Upper lobe of right lung (tissue), 1 donor: Measurements from ENCODE around the gene ARSI. TPM values are rescaled to one million over a fixed set of nuclear protein-coding genes. Genes with fewer than 3 reads are reported as not detected.
"Not testable (repeated sequence)": the region's sequence is repeated elsewhere in the genome, so short reads cannot be mapped to it uniquely, and the experiment has no call there.

ENCODE experiments used
- ATAC-seq: fragments of 200-7000 bp; cut with Tn5 transposase; one replicate; pipeline ENCODE4 v1.9.1; 2020; ENCODE audit warnings: mild to moderate bottlenecking, moderate library complexity
- DNase-seq: peaks from one replicate; pipeline ENCODE4 v3.0.0-alpha.2; 2020
- H3K27ac ChIP-seq: fragments of 200-600 bp; one replicate; pipeline ENCODE4 v1.8.0; 2022
- H3K27me3 ChIP-seq: fragments of 200-600 bp; one replicate; pipeline ENCODE4 v1.8.0; 2022; ENCODE audit warnings: mild to moderate bottlenecking
- H3K36me3 ChIP-seq: fragments of 200-600 bp; one replicate; pipeline ENCODE4 v1.8.0; 2022
- H3K4me1 ChIP-seq: fragments of 200-600 bp; one replicate; pipeline ENCODE4 v1.8.0; 2022
- H3K4me3 ChIP-seq: fragments of 200-600 bp; one replicate; pipeline ENCODE4 v1.8.0; 2022; ENCODE audit warnings: mild to moderate bottlenecking
- H3K9me3 ChIP-seq: fragments of 200-600 bp; one replicate; pipeline ENCODE4 v1.8.0; 2022
- CTCF ChIP-seq: fragments of 200-600 bp; IDR thresholded peaks from one replicate; pipeline ENCODE4 v1.8.0; 2022; ENCODE audit warnings: antibody characterized with exemption
- intact Hi-C: fragments of 100-400 bp; cut with DNase I; formaldehyde crosslinking; loops from one replicate; pipeline ENCODE4 v1.11.0; 2022
- total RNA-seq: library from RNA; stranded (reverse); fragmentation: NEBNext Ultra II Directional; extraction: Animal tissue kit (Norgen Biotek cat#: 25700); gene quantifications from one replicate; pipeline ENCODE4 v1.2.1, GENCODE V29; 2021
- donor health status: DM: no; HTN: yes; CAD: no; lungs with severe emphysema.

ARSI gene
- total RNA-seq, 1 donor from 2014 or later: 4.0 TPM

DNA sequence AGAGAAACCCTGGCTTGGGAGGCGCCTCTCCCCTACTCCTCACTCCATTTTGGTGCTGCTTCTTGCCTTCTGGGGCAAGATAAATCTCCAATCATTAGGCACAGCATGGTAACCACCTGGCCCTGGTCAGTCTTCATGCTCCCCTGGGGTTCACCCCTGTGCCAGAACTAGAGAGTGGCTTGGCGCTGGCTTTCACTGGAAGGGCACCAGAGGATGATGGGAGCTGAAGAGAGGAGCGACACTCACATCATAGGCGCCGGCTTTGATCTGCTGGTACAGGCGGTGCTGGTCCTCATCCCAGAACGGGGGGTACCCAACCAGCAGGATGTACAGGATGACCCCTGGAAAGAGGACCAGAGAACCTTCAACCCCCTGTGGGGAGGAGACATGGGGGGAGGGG is 51.2 kb downstream of the ARSI start:
- no peaks in the 10 kb centered on the region for H3K4me1 ChIP-seq
- H3K36me3 ChIP-seq: no peaks in the 10 kb centered on the region
- H3K27ac ChIP-seq: no peak overlapping the region
- intact Hi-C loops: no loop called here
- H3K9me3 ChIP-seq: no peaks in the 10 kb centered on the region
- H3K27me3 ChIP-seq: no peaks in the 10 kb centered on the region
- no peak for ATAC-seq
- no peak overlapping the region for H3K4me3 ChIP-seq
- DNase-seq: no peak
- TF ChIP-seq CTCF: no peak

- no peaks in the 10 kb centered on the region for H3K27me3 ChIP-seq
- no peak overlapping the region for H3K27ac ChIP-seq
- TF ChIP-seq CTCF: no peak
- H3K4me1 ChIP-seq: peaks cover 5% of the 10 kb centered on the region
- H3K9me3 ChIP-seq: no peaks in the 10 kb centered on the region
- ATAC-seq (no peak), DNase-seq (no peak)
- no peaks in the 10 kb centered on the region for H3K36me3 ChIP-seq
- intact Hi-C loops: no loop called here
- H3K4me3 ChIP-seq: no peak overlapping the region
Observed at GRCh38 chr5:150249744-150250143, 53.0 kb downstream of the ARSI start.

GRCh38 chr5:150248946-150249345 is 53.8 kb downstream of the ARSI start:
- intact Hi-C loops: no loop called here
- H3K4me3 ChIP-seq: no peak overlapping the region
- no peak for TF ChIP-seq CTCF
- DNase-seq (no peak), ATAC-seq (no peak)
- H3K27ac ChIP-seq: no peak overlapping the region
- no peaks in the 10 kb centered on the region for H3K9me3 ChIP-seq
- H3K36me3 ChIP-seq: no peaks in the 10 kb centered on the region
- H3K27me3 ChIP-seq: no peaks in the 10 kb centered on the region
- H3K4me1 ChIP-seq: peaks cover 5% of the 10 kb centered on the region

DNA sequence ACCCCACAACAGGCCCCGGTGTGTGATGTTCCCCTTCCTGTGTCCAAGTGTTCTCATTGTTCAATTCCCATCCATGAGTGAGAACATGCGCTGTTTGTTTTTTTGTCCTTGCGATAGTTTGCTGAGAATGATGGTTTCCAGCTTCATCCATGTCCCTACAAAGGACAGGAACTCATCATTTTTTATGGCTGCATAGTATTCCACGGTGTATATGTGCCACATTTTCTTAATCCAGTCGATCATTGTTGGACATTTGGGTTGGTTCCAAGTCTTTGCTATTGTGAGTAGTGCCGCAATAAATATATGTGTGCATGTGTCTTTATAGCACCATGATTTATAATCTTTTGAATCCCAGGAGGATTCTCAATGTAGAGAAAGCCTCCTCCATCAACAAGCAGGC is 54.2 kb downstream of the ARSI start:
- H3K4me1 ChIP-seq, ATAC-seq, H3K9me3 ChIP-seq, H3K4me3 ChIP-seq, H3K27me3 ChIP-seq, H3K27ac ChIP-seq, H3K36me3 ChIP-seq, intact Hi-C loops, DNase-seq: not testable (repeated sequence)

DNA sequence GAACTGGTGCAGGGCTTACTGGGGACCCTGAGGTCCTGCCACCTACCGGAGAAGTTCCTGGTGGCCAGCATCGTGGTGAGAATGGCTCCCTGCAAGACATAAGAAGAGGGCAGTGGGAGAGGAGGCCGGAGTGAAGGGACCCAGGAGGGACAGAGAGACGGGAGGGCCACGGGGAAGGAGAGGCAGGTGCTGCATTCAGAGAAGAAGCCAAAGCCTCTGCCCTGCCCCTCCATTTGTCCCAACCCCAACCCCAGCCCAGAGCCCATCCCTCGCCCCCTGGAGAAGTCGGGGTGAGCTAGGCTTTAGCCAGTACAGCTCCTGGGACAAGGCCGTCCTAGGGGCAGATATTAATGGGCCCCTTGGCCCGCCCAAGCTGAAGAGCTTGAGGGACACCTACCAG is 55.0 kb downstream of the ARSI start:
- ATAC-seq (no peak), DNase-seq (no peak)
- no peaks in the 10 kb centered on the region for H3K36me3 ChIP-seq
- no peak overlapping the region for H3K4me3 ChIP-seq
- intact Hi-C loops: no loop called here
- H3K9me3 ChIP-seq: no peaks in the 10 kb centered on the region
- no peak for TF ChIP-seq CTCF
- peaks cover 5% of the 10 kb centered on the region for H3K4me1 ChIP-seq
- no peaks in the 10 kb centered on the region for H3K27me3 ChIP-seq
- H3K27ac ChIP-seq: no peak overlapping the region

DNA sequence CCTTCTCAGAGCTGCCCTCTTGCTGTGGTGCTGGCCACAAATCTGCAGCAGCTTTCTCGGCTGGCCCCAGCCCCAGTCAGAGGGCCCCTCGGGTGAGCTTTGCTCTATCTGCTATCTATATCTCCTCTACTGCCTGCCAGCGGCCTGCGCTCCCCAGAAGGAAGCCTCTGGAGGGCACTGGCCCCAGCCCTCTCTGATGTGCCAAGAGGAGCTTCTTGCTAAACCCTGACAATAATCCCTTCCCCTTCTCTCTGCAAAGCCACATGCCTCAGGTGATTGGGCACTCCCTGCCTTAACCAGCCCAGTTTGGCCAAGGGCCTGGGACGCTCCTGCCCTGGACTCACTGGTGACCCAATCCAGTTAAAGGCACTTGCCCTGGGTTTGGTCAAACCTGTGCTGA is 55.9 kb downstream of the ARSI start:
- DNase-seq (no peak), ATAC-seq (no peak)
- Histone ChIP-seq H3K4me3 (no peak overlapping the region), H3K27me3 (no peaks in the 10 kb centered on the region), H3K9me3 (no peaks in the 10 kb centered on the region), H3K27ac (no peak overlapping the region), H3K36me3 (no peaks in the 10 kb centered on the region), H3K4me1 (peaks cover 5% of the 10 kb centered on the region)
- intact Hi-C loops: no loop called here
- no peak for TF ChIP-seq CTCF
